ENCODE measurements around the gene TIFAB. TPM values are rescaled to one million over a fixed set of nuclear protein-coding genes. Genes with fewer than 3 reads are reported as not detected.

Gene TIFAB
- total RNA-seq, 2 experiments from 2014 or later: not detected

DNA sequence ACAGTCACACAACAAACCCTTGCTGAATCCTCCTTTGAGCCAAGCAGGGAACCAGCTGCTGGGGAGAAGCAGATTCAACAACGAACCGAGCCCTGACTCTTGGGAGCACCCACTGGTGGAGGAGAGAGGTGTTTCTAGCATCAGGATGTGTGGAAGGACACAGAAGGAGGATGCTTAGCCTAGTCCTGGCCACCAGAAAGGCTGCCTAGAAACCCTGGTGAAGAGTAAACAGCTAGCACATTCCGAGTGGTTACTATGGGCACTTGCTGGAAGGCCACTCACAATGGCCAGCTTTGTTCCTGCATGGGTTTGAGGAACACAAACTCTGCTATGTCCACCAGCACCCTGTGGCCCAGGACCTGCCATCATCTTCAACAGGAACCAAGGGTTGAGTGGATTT, 1.8 kb downstream of the TIFAB start:
- Mint-ChIP-seq H3K4me3 (no peak overlapping the region), H3K36me3 (ENCODE audit: low read depth) (no peaks in the 10 kb centered on the region), H3K27me3 (no peaks in the 10 kb centered on the region), H3K4me1 (no peaks in the 10 kb centered on the region), H3K27ac (no peak overlapping the region), H3K9me3 (no peaks in the 10 kb centered on the region)
- POLR2A ChIA-PET: no interaction called here
- CTCF ChIA-PET: interaction anchor here (1.3 kb wide), 1 partner anchor 116 kb away, joined by 4 read pairs; no protein-coding TSS in a partner anchor
- DNase-seq: no peak

DNA sequence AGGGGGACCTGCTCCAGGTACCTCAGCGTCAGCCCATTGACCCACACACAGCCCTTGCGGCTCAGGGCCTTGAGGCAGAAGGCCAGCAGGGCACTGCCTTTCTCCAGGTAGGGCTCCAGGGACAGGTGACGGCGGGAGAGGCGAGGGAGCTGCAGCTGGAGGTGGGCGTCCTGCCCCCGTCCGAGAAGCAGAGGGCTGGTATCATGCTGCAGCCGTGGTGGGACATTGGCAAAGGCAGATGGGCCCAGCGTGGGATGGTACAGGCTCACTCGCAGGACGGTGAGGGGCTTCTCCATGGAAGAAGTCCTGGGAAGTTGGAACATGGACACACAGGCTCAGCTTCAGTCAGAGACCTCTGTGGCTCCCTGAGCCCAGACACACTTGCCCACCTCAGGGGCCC, 2.5 kb downstream of the TIFAB start:
- CTCF ChIA-PET: interaction anchor here (1.2 to 1.3 kb wide), 2 partner anchors 12 to 117 kb away, joined by 3 to 4 read pairs; no protein-coding TSS in a partner anchor
- Mint-ChIP-seq H3K4me1 (no peaks in the 10 kb centered on the region), H3K27ac (no peak overlapping the region), H3K36me3 (ENCODE audit: low read depth) (no peaks in the 10 kb centered on the region), H3K27me3 (no peaks in the 10 kb centered on the region), H3K9me3 (no peaks in the 10 kb centered on the region), H3K4me3 (no peak overlapping the region)
- no peak for DNase-seq
- POLR2A ChIA-PET: no interaction called here

DNA sequence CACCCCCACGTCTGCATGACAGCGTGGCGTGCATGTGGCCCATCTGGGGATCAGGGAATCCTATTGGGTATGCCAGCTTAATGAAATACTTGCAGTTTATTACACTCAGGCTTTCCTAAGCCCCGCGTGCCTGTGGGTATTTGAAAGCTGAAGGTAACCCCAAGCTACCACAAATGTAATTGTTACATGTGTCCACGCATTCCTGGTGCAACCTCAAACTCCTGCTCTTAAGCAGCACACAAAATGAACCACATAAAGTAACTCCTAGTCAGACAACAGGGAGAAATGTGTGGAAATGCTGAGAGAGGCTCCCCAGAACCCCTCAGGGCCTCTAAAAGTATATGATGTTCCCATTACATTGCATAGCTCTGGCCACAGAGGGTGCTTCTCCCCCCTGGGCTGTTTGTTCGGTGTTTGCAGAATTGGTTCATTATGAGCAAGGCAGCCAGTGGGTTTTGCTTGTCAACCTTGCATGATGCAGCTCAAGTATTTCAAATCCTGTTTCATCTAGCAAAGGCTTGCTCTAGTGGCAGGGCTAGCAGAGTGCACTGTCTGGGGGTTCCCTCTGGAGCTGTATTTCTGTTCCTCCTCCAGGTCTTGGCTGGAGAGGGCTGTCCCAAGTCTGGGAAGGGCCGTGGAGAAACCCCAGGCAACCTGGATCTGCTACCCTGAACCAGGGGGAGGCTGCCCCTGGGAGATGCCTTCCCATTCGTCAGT, 3.2 kb downstream of the TIFAB start:
- Mint-ChIP-seq H3K27ac (no peak overlapping the region), H3K27me3 (no peaks in the 10 kb centered on the region), H3K4me1 (no peaks in the 10 kb centered on the region), H3K36me3 (ENCODE audit: low read depth) (no peaks in the 10 kb centered on the region), H3K4me3 (no peak overlapping the region), H3K9me3 (no peaks in the 10 kb centered on the region)
- no peak for DNase-seq
- ChIA-PET POLR2A (no interaction called here), CTCF (interaction anchor here (1.0 to 1.2 kb wide), 2 partner anchors 12 to 17 kb away, joined by 3 read pairs; no protein-coding TSS in a partner anchor)

DNA sequence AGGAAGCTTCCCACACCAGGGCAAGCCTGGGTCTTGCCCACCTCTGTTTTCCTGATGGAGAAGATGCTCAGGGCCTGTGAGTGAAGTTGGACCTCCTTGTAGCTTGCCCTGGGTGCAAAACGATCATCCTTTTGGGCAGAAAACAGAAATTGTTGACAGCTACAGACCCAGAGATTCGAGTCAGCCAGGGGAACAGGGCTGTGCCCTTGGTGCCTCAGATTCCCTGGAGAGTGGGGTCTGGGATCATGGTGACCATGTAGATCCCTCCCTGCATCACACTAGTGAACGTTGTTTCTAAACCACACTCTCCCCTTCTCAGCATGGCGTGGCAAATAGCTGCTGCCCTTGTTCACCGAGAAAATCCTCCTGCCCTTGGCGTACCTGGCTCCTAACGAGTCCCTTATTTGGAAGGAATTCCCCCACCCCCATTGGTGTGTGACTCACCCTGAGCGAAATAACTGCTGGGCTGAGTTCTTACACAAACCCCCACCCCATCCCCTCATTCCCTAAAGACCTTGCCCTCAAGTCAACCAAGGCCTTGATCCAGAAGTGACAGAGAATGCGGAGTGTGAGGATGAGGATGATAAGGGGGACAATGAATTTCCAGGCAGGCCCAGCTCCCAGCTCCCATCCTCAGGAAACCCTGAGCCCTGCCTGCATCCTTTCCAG, 3.9 kb downstream of the TIFAB start:
- Mint-ChIP-seq H3K27me3 (no peaks in the 10 kb centered on the region), H3K4me3 (no peak overlapping the region), H3K36me3 (ENCODE audit: low read depth) (no peaks in the 10 kb centered on the region), H3K27ac (no peak overlapping the region), H3K4me1 (no peaks in the 10 kb centered on the region), H3K9me3 (no peaks in the 10 kb centered on the region)
- POLR2A ChIA-PET: no interaction called here
- DNase-seq: no peak
- CTCF ChIA-PET: interaction anchor here (0.6 to 3.9 kb wide), 3 partner anchors 10 to 84 kb away, joined by 3 to 16 read pairs (median 3); no protein-coding TSS in a partner anchor

DNA sequence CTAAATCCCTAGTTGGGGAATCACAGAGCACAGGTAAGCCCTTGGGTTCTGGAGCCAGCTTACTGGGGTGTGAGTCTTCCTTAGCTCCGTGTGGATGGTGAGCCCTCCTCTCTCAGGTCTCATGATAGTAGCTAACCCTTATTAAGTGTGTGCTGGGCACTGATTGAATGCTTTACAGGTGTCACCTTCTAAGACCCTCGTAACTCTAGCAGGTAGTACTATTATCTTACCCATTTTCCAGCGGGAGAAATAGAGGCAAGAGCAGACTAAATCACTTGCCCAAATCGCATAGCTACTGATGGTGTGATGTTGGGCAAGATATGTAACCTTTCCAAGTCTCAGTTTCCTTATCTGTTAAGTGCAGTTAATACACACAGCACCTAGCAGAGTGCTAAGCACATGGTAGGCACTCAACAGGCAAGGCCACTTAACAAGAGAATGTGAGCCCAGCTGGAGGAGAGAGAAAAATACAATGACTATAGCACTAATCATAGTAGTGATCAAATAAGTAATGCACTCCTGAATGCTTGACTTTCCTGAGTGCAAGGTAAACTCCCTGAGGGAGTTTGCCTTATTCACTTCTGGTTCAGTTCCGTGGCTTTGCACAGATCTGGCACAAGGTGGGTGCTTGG, 4.7 kb downstream of the TIFAB start, which contains the start of gene DCANP1:
DCANP1 (minus strand) TSS at position 51 of the 632 bp plus-strand sequence. CDS start 240 bp downstream, outside the sequence.
- H3K27me3 Mint-ChIP-seq: no peaks in the 10 kb centered on the region
- POLR2A ChIA-PET: no interaction called here
- H3K4me3 Mint-ChIP-seq: no peak within 1 kb of the TSS
- H3K9me3 Mint-ChIP-seq: no peaks in the 10 kb centered on the region
- H3K4me1 Mint-ChIP-seq: no peaks in the 10 kb centered on the region
- CTCF ChIA-PET: interaction anchor here (0.5 to 3.9 kb wide), 3 partner anchors 11 to 120 kb away, joined by 3 to 16 read pairs (median 3); no protein-coding TSS in a partner anchor
- no peaks in the 10 kb centered on the region for H3K36me3 Mint-ChIP-seq (ENCODE audit: low read depth)
- H3K27ac Mint-ChIP-seq: no peak within 1 kb of the TSS
- no peak for DNase-seq

DNA sequence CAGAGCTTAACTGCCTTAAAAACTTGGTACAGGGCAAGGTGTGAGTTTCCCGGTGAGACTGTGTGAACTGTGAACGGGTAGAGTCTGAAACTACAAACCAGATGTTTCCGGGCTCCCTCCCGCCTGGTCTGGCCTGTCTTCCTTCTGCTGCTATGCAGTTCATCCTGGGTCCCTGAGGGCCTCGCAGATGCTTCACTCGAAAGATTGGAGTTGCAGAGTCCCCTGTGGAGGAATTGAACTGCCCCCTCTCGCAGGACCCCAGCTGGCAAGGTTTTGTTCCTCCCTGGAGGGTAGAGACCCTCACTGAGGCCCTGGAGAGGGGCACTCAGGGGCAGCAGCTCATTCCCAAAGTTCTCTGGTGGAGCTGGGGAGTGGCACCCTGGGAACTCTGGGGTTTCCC, 5.5 kb downstream of the TIFAB start:
- no peaks in the 10 kb centered on the region for H3K36me3 Mint-ChIP-seq (ENCODE audit: low read depth)
- H3K4me3 Mint-ChIP-seq: no peak overlapping the region
- ChIA-PET POLR2A (no interaction called here), CTCF (interaction anchor here (1.6 to 3.9 kb wide), 2 partner anchors 12 kb away, joined by 5 to 16 read pairs; no protein-coding TSS in a partner anchor)
- H3K9me3 Mint-ChIP-seq: no peaks in the 10 kb centered on the region
- no peaks in the 10 kb centered on the region for H3K4me1 Mint-ChIP-seq
- H3K27ac Mint-ChIP-seq: no peak overlapping the region
- H3K27me3 Mint-ChIP-seq: no peaks in the 10 kb centered on the region
- no peak for DNase-seq

DNA sequence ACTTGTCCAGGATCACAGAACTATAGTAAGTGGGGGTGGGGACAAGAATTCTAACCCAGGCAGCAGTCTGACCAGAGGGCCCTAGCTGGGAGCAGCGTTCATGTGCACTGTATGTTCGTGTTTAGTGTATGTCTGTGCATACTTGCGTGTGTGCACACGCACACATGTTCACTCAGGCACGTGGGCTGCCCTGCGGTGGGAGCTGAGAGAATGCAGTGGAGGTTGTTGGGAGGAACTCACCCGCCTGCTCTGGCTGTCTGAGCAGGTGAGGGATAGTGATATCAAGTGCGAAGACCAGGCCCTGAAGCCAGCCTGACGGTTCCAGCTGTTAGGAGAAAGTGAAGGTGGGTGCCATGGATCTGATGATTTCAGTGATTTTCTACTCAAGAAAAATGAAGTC, 5.9 kb downstream of the TIFAB start:
- Mint-ChIP-seq H3K9me3 (no peaks in the 10 kb centered on the region), H3K4me1 (no peaks in the 10 kb centered on the region), H3K27me3 (no peaks in the 10 kb centered on the region), H3K4me3 (no peak overlapping the region), H3K36me3 (ENCODE audit: low read depth) (no peaks in the 10 kb centered on the region), H3K27ac (no peak overlapping the region)
- POLR2A ChIA-PET: no interaction called here
- no peak for DNase-seq
- CTCF ChIA-PET: interaction anchor here (1.6 to 3.9 kb wide), 2 partner anchors 12 kb away, joined by 5 to 16 read pairs; no protein-coding TSS in a partner anchor

DNA sequence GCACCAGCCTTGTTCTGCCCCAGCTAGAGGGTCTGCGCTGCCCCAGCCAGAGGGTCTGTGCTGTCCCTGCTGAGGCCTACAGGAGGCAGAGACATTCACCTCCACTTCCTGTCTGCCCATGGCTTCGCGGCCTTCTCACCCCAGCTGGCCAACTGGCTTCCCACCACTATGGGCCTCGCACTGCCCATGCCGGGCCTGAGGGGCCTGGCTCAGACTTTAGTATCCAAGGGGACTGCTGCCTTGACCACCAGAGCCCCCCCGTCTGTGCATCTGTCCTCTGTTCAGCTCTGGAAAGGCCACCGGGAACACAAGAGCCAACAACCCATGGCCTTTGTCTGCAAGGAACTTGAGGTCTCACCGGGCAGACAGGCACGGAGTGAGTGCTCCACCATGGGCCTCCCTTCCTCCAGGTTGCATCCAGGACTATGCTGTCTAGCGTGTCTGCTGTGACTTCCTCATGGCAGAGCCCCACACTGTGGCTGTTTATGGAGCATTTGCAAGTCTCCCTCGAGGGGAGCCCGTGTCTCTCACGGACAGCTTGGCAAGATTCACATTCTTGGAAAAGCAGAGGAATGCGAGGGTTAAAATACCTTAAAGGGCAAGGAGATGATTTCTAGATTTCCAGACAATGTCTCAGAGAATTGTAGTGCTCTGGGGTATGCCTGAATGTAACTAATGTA, 6.7 kb downstream of the TIFAB start:
- no peak for DNase-seq
- Mint-ChIP-seq H3K27ac (no peak overlapping the region), H3K9me3 (no peaks in the 10 kb centered on the region), H3K4me3 (no peak overlapping the region), H3K36me3 (ENCODE audit: low read depth) (no peaks in the 10 kb centered on the region), H3K4me1 (no peaks in the 10 kb centered on the region), H3K27me3 (no peaks in the 10 kb centered on the region)
- POLR2A ChIA-PET: no interaction called here
- CTCF ChIA-PET: interaction anchor here (1.6 to 3.9 kb wide), 2 partner anchors 11 to 13 kb away, joined by 5 to 16 read pairs; no protein-coding TSS in a partner anchor

DNA sequence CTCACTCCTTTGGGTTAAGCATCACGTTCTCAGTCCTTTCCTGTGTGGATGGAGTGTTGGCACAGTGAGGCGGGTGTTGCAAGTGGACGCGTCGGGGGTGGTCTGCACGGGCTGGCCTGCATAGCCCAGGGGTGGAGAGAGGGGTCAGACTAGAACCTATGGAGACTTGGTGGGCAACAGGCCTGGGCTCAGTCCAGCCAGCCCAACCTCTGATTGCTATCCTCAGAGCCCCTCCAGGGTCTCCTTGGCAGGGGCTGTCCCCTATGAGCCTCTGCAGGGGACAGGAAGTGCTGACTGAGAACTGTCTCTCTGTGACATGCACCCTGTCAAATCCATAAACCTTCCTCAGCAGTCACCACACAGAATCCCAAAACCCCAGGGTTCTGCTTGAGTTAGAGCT, 7.3 kb downstream of the TIFAB start:
- ChIA-PET POLR2A (no interaction called here), CTCF (interaction anchor here (3.9 kb wide), 1 partner anchor 13 kb away, joined by 16 read pairs; no protein-coding TSS in a partner anchor)

DNA sequence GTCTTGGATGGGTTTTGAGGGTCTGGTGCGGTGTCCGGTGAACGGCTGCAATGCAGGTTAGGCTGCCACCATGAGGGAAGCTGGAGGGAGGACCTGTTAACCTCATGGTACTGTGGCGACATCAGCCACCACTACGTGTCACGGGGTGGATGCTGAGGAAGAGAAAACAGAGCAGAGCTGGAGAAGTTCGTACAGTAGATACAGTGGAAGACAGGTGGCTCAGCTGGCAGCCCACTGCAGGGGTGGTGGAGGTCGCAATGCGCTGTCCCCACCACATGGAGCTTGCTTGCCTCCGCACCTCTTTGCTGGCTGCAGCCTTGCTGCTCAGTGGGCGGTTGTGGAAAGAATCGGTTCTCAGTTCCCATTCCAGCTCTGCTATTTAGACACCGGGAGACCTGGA, 7.8 kb downstream of the TIFAB start:
- DNase-seq: no peak
- CTCF ChIA-PET: interaction anchor here (3.9 kb wide), 1 partner anchor 14 kb away, joined by 16 read pairs; no protein-coding TSS in a partner anchor
- Mint-ChIP-seq H3K27ac (no peak overlapping the region), H3K4me3 (no peak overlapping the region), H3K36me3 (ENCODE audit: low read depth) (no peaks in the 10 kb centered on the region), H3K9me3 (no peaks in the 10 kb centered on the region), H3K4me1 (no peaks in the 10 kb centered on the region), H3K27me3 (no peaks in the 10 kb centered on the region)
- POLR2A ChIA-PET: no interaction called here

More for the DNA sequence above, 7.3 kb downstream of the TIFAB start:
- H3K4me3 Mint-ChIP-seq: no peak overlapping the region
- H3K36me3 Mint-ChIP-seq (ENCODE audit: low read depth): no peaks in the 10 kb centered on the region
- no peaks in the 10 kb centered on the region for H3K9me3 Mint-ChIP-seq
- no peaks in the 10 kb centered on the region for H3K4me1 Mint-ChIP-seq
- no peak overlapping the region for H3K27ac Mint-ChIP-seq
- no peak for DNase-seq
- H3K27me3 Mint-ChIP-seq: no peaks in the 10 kb centered on the region

DNA sequence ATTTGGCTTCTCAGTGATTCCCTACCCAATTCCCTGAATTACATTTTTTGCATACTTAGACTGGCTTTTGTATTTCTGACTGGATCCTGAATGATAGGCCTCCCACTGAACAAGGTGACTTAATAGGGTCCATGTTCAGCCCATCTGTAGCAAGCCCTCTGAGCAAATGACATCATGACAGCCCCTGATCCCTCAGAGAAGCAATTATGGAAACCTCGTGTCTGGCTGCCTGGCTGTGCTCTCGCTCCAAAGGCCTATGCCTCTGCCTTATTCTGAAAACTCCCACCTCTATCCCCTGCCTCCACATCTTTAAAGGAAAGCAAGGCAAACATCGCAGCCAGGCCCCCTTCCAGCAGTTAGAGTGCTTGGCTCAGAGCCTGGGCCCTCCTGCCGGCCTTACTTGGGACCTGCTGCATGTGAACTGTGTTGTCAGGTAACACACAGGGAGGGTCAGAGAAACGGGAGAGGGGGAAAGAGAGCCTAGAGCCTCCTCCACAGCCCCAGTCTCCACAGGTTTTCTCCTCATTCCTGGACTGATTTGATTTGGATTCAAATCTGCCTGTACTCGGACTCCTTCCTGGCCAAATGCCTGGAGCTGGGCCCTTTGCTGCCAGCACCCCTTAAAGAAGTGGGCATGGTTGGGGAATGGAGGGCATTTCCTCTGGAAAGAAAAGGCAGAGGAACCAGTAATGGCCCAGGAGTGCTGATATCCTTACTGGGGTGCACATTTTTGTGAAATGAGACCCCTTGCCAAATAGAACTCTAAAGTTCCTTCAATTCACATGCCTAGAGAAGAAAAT, 8.8 kb downstream of the TIFAB start:
- H3K4me1 Mint-ChIP-seq: no peaks in the 10 kb centered on the region
- H3K27me3 Mint-ChIP-seq: peaks cover 1% of the 10 kb centered on the region
- H3K9me3 Mint-ChIP-seq: no peaks in the 10 kb centered on the region
- H3K27ac Mint-ChIP-seq: no peak overlapping the region
- ChIA-PET POLR2A (no interaction called here), CTCF (no interaction called here)
- H3K36me3 Mint-ChIP-seq (ENCODE audit: low read depth): no peaks in the 10 kb centered on the region
- no peak for DNase-seq
- H3K4me3 Mint-ChIP-seq: no peak overlapping the region
